ENCODE results near the gene FOS.
A peak's percentile ranks its signal among the peaks of the same experiment; 100 is the strongest.
"Not testable (repeated sequence)": the region's sequence is repeated elsewhere in the genome, so short reads cannot be mapped to it uniquely, and the experiment has no call there.

FOS gene

GRCh38 chr14:75295491-75296345, 17.1 kb downstream of the FOS start:
- peak; percentile 78 to 85 for DNase-seq

- no peak for DNase-seq
Measured at GRCh38 chr14:75297411-75298040, 18.9 kb downstream of the FOS start.

- no peak for DNase-seq
Measured at GRCh38 chr14:75298187-75298965, 19.7 kb downstream of the FOS start.

GRCh38 chr14:75299059-75299458, 20.4 kb downstream of the FOS start:
- DNase-seq: peak in 1 of 2 donors; percentile 62

DNA sequence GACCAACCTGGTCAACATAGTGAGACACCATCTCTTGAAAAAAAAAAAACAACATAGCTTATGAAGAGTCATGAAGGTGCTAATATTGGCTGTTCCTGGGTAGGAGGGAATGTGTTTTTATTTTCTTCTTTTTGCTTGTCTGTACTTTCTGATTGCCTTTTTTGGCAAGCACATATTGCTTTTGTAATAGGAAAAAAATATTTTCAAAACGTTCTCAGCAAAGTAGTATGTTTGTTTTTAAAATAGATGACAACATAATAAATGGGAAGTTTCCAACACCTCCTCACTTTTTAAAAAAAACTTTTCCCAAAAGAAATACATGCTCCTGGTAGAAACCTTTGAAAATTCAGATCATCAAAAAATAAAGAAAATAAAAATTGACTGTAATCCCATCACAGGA, 20.9 kb downstream of the FOS start:
- DNase-seq: no peak

- DNase-seq: peak in 1 of 2 donors; percentile 41
Measured at GRCh38 chr14:75301666-75302325, 23.2 kb downstream of the FOS start.

DNA sequence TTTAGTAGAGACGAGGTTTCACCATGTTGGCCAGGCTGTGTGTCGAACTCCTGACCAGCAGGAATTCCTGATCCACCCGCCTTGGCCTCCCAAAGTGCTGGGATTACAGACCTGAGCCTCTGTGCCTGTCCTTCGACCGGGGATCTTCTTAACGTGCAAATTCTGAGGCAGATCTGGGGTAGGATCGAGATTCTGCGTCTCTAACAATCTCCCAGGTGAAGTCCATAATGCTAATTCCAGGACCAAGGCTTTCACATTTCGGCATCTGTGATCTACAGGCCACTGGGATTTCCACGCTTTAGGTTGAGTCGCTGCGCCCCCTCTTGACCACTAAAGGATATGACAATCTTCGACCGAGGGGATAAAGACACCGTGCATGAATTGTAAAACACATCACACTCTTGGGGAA, 24.8 kb downstream of the FOS start:
- peak; percentile 68 to 79 for DNase-seq

- not testable (repeated sequence) for DNase-seq
Measured at GRCh38 chr14:75306410-75306809, 27.8 kb downstream of the FOS start.

- no peak for DNase-seq
Measured at GRCh38 chr14:75306927-75307699, 28.5 kb downstream of the FOS start.

DNA sequence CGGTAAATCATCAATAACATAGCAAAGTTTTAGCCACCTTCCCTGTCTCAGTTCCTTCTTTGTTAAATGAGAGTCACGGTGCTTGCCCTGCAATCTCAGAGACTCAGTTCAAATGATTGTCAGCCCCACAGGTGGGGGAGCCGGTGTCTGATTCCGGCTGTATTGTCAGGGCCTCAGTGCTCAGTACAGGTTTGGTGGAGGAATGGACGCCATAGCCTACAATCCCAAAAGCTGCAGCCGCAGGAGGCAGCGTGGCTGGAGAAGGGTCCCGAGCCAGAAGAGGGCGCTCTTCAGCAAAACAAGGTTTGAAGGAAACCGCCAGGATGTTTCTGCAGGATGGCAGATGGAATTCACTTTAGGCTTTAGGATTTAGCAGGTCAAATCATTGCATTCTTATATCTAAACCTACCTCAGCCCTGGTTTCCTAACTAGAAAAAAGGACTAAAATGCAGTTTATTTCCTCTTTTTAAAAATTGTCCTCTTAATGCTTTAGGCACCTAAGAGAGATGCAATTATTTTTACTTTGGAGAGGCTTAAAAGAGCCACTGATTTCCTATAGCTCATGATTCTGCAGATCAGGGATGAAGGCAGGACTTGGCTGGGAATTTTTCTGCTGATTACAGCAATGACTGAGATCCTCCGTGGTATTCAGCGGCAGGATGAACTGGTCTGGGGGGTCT, 29.2 kb downstream of the FOS start:
- peak; percentile 59 to 73 for DNase-seq

DNA sequence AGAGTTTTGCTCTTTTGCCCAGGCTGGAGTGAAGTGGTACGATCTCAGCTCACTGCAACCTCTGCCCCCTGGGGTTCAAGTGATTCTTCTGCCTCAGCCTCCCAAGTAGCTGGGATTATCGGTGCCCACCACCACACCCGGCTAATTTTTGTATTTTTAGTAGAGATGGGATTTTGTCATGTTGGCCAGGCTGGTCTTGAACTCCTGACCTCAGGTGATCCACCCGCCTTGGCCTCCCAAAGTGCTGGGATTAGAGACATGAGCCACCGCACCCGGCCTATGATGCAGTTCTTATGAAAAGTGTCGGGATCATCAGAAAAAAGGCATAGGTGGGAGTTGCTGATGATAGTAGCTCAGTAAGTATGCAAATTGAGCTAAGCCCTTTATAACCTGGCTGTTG, 30.4 kb downstream of the FOS start:
- not testable (repeated sequence) for DNase-seq

DNA sequence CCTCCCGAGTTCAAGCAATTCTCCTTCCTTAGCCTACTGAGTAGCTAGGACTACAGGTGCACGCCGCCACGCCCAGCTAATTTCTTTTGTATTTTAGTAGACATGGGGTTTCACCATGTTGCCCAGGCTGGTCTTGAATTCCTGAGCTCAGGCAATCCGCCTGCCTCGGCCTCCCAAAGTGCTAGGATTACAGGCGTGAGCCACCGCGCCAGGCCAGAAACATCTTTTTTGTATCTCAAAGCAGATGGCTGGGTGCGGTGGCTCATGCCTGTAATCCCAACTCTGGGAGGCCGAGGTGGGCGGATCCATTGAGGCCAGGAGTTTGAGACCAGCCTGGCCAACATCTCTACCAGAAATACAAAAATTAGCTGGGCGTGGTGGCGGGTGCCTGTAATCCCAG, 30.9 kb downstream of the FOS start:
- DNase-seq: not testable (repeated sequence)

DNA sequence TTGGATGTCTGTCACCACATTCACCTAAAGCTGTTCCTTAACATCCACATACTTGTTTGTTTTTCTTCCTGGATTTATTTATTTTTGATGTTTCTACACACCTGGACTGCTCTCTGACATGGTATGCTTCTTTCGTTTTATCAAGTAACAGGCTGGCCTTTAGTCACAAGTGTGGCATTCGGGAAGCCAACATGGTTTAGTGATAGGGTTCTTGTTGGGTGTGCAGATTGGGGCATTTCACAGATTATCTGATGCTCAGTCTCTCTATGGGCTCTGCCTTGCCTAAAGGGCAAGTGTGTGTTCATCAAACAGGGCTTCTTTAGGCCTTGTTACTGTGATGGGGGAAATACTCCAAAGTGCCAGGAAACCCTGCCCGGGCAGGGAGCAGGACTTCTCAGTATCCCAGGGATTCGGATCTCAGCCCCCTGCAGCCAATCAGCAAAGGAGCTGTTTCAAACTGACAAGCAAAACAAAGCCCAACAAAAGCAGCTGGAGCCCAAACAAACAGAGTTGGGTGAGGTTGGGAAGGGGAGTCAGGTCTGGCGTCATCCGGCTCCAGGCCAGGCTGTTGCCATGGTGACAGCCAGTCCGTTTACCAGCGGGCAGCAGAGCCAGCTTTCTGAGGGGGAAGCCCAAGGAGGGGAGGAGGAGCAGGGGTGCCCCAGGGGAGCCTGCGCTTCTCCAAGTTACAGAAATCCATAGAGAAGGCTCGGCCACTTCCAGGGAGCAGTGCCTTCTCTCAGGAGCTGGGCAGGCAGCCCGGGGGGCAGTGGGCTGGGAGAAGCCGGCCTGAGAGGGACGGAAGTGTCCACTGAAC, 31.9 kb downstream of the FOS start:
- DNase-seq: peak in 1 of 2 donors; percentile 19

- no peak for DNase-seq
Measured at GRCh38 chr14:75311356-75311755, 32.7 kb downstream of the FOS start.

DNA sequence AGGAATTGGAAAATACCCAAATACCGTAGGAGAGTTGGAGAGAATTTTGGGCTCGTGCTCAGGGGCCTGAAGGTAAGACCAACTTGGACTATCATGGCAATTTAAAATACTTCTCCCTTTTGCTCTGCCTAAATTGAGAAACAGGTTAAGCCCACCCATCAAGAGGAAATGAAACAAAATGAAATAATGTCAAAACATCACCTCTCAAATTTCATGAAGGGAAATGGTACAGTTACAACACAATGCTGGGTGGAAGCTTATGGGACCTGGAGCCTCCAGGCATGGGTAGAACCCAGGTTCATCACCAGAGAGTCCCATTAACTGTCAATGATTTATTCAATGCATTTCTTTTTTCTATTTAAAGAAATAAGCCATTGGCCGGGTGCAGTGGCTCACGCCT, 33.7 kb downstream of the FOS start:
- no peak for DNase-seq

DNA sequence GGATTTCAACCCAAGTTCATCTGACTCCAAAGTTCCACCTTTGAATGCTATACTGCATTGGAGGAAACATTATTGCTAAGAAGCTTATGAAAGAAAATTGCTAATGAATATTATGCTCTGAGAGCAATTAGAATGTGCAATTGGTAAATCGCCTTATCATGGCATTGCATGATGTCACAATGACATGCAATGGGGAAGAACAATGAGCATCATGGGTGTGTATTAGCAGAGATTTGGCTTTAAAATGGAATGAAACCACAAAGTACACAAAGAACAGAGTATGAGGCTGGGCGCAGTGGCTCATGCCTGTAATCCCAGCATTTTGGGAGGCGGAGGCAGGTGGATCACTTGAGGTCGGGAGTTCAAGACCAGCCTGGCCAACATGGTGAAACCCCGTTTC, 34.7 kb downstream of the FOS start:
- DNase-seq: no peak

DNA sequence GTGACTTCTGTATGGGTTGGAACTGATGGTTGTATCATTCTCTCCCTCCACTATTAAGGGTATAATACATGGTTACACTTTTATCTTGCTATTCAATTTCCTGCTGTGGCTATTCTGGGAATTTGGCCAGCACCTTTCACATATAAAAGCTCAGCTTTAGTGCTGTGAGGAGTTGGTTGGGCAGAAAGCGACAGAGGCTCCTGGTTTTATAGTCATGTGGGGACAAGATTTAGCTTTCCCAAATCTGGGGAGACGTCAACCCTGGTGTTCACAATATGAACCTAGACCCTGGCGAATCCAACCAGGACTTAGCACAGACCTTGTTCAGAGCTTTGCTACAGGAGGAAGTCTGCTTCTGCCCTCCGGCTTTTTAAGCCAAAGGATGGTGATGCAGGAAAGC, 36.5 kb downstream of the FOS start:
- DNase-seq: no peak

DNA sequence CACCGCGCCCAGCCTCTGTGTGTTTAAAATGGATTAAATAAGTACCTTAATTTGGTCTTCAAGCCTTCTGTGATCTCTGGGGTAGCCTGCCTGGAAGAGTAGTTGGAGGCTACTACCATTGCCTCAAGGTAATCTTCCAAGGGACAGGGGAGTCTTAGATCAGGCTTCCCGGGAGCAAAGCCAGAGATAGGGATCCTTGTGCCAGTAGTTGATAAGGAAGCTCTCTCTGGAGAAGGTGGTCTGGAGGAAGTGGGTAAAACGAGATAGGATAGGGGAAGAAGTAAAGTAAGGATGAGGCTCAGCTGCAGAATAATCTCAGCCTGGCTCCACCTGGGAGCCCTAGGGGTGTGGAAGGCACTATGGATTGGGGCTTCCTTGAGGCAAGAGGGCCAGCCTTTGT, 38.5 kb downstream of the FOS start:
- no peak for DNase-seq

GRCh38 chr14:75318353-75318752, 39.7 kb downstream of the FOS start:
- no peak for DNase-seq

- DNase-seq: no peak
Measured at GRCh38 chr14:75319021-75319420, 40.4 kb downstream of the FOS start.

GRCh38 chr14:75320196-75320595, 41.6 kb downstream of the FOS start:
- no peak for DNase-seq
